Left lobe of liver (tissue), 2 donors: Measurements from ENCODE around the gene PPP3CA. TPM values are rescaled to one million over a fixed set of nuclear protein-coding genes. Genes with fewer than 3 reads are reported as not detected.
"Not testable (repeated sequence)": the region's sequence is repeated elsewhere in the genome, so short reads cannot be mapped to it uniquely, and the experiment has no call there.

ENCODE experiments used
- ATAC-seq: fragments of 200-7000 bp; cut with Tn5 transposase; one replicate; pipeline ENCODE4 v1.9.1; 2020; ENCODE audit warnings: mild to moderate bottlenecking, moderate library complexity
- DNase-seq: peaks from one replicate; pipeline ENCODE4 v3.0.0-alpha.2; 2020; ENCODE audit warnings: low spot score
- total RNA-seq: library from RNA; stranded (reverse); gene quantifications from one replicate; pipeline ENCODE4 v1.2.1, GENCODE V29; 2021
- donor health status: DM: no; HTN: no; CAD: no; lungs with moderate emphysema.
- donor health status: DM: no; HTN: yes; CAD: no.

Gene PPP3CA
- total RNA-seq, 1 donor from 2014 or later, result 11.1 TPM

- no peak for DNase-seq
- no peak for ATAC-seq
Measured at GRCh38 chr4:101258883-101259282, 88.4 kb downstream of the PPP3CA start.

- ATAC-seq (peak; percentile 70), DNase-seq (no peak)
Measured at GRCh38 chr4:101256222-101256621, 91.1 kb downstream of the PPP3CA start.

- no peak for ATAC-seq
Measured at GRCh38 chr4:101254776-101255175, 92.5 kb downstream of the PPP3CA start.

GRCh38 chr4:101253121-101253520, 94.2 kb downstream of the PPP3CA start:
- ATAC-seq (no peak), DNase-seq (no peak)

More at GRCh38 chr4:101254776-101255175, 92.5 kb downstream of the PPP3CA start:
- DNase-seq, result no peak

GRCh38 chr4:101252721-101253120, 94.6 kb downstream of the PPP3CA start:
- no peak for ATAC-seq

GRCh38 chr4:101251261-101251660, 96.1 kb downstream of the PPP3CA start:
- no peak for DNase-seq
- no peak for ATAC-seq

More at GRCh38 chr4:101252721-101253120, 94.6 kb downstream of the PPP3CA start:
- no peak for DNase-seq

- ATAC-seq (no peak), DNase-seq (no peak)
Measured at GRCh38 chr4:101244349-101244748, 103.0 kb downstream of the PPP3CA start.

- ATAC-seq, result no peak
Measured at GRCh38 chr4:101242441-101242840, 104.9 kb downstream of the PPP3CA start.

GRCh38 chr4:101240099-101240498, 107.2 kb downstream of the PPP3CA start:
- ATAC-seq (no peak), DNase-seq (no peak)

More at GRCh38 chr4:101242441-101242840, 104.9 kb downstream of the PPP3CA start:
- no peak for DNase-seq

GRCh38 chr4:101239665-101240064, 107.7 kb downstream of the PPP3CA start:
- DNase-seq (no peak), ATAC-seq (no peak)

GRCh38 chr4:101238706-101239105, 108.6 kb downstream of the PPP3CA start:
- ATAC-seq, result no peak
- no peak for DNase-seq

GRCh38 chr4:101237773-101238172, 109.6 kb downstream of the PPP3CA start:
- ATAC-seq (no peak), DNase-seq (no peak)

- ATAC-seq (no peak), DNase-seq (no peak)
Measured at GRCh38 chr4:101236097-101236496, 111.2 kb downstream of the PPP3CA start.

GRCh38 chr4:101234141-101234540, 113.2 kb downstream of the PPP3CA start:
- ATAC-seq, DNase-seq: not testable (repeated sequence)

- no peak for ATAC-seq
Measured at GRCh38 chr4:101232074-101232776, 115.1 kb downstream of the PPP3CA start.

GRCh38 chr4:101230801-101231426, 116.4 kb downstream of the PPP3CA start:
- no peak for DNase-seq
- no peak for ATAC-seq

More at GRCh38 chr4:101232074-101232776, 115.1 kb downstream of the PPP3CA start:
- no peak for DNase-seq

- ATAC-seq, result no peak
- DNase-seq, result no peak
Measured at GRCh38 chr4:101229116-101229515, 118.2 kb downstream of the PPP3CA start.

- DNase-seq, result no peak
- no peak for ATAC-seq
Measured at GRCh38 chr4:101227715-101228114, 119.6 kb downstream of the PPP3CA start.

GRCh38 chr4:101224358-101225218, 122.7 kb downstream of the PPP3CA start:
- no peak for ATAC-seq
- DNase-seq, result no peak

- no peak for ATAC-seq
- DNase-seq, result no peak
Measured at GRCh38 chr4:101222156-101222845, 125.0 kb downstream of the PPP3CA start.

- ATAC-seq, result no peak
Measured at GRCh38 chr4:101221294-101221693, 126.0 kb downstream of the PPP3CA start.

More at GRCh38 chr4:101221294-101221693, 126.0 kb downstream of the PPP3CA start:
- no peak for DNase-seq
